ENCODE measurements around the gene ARL11.

Gene ARL11

GRCh38 chr13:49655906-49656305 is 27.6 kb downstream of the ARL11 start:
- no peaks in the 10 kb centered on the region for H3K27me3 ChIP-seq
- no peak overlapping the region for H3K9ac ChIP-seq
- no peak for TF ChIP-seq Cebpa-rat (IDR thresholded peaks at IDR 0.05)
- H3K9me3 ChIP-seq, result no peaks in the 10 kb centered on the region
- peaks cover 26% of the 10 kb centered on the region for H3K4me1 ChIP-seq
- H3K27ac ChIP-seq, result no peak overlapping the region
- H3K4me2 ChIP-seq, result no peak overlapping the region
- H3K4me3 ChIP-seq, result no peak overlapping the region
- H3K36me3 ChIP-seq, result peaks cover 57% of the 10 kb centered on the region
- no peaks in the 10 kb centered on the region for H4K20me1 ChIP-seq

- H3K9me3 ChIP-seq, result no peaks in the 10 kb centered on the region
- peaks cover 19% of the 10 kb centered on the region for H3K4me1 ChIP-seq
- H4K20me1 ChIP-seq, result 0 out of 2 replicates have a peak, but pooled peaks cover 7% of the 10 kb centered on the region
- peaks cover 70% of the 10 kb centered on the region for H3K36me3 ChIP-seq
- H3K27me3 ChIP-seq, result no peaks in the 10 kb centered on the region
- no peak for TF ChIP-seq Cebpa-rat (IDR thresholded peaks at IDR 0.05)
- H3K27ac ChIP-seq, result no peak overlapping the region
- H3K4me3 ChIP-seq, result no peak overlapping the region
- H3K9ac ChIP-seq, result no peak overlapping the region
- no peak overlapping the region for H3K4me2 ChIP-seq
Measured at GRCh38 chr13:49657241-49657641, 28.9 kb downstream of the ARL11 start.

- Histone ChIP-seq H3K4me1 (no peaks in the 10 kb centered on the region), H3K4me2 (no peak overlapping the region), H3K9ac (no peak overlapping the region), H3K9me3 (no peaks in the 10 kb centered on the region), H3K36me3 (peaks cover 95% of the 10 kb centered on the region), H4K20me1 (peaks cover 23% of the 10 kb centered on the region; the same call in 1 of the 2 replicates), H3K27ac (no peak overlapping the region), H3K4me3 (no peak overlapping the region), H3K27me3 (no peaks in the 10 kb centered on the region)
- no peak for TF ChIP-seq Cebpa-rat (IDR thresholded peaks at IDR 0.05)
Measured at GRCh38 chr13:49664606-49665005, 36.3 kb downstream of the ARL11 start.

- 0 out of 2 replicates have a peak, but pooled peaks cover 8% of the 10 kb centered on the region for H3K4me1 ChIP-seq
- H3K36me3 ChIP-seq, result peaks cover 67% of the 10 kb centered on the region
- no peak overlapping the region for H3K4me3 ChIP-seq
- no peaks in the 10 kb centered on the region for H3K27me3 ChIP-seq
- no peak overlapping the region for H3K27ac ChIP-seq
- H3K9me3 ChIP-seq, result no peaks in the 10 kb centered on the region
- peaks cover 48% of the 10 kb centered on the region for H4K20me1 ChIP-seq
- TF ChIP-seq Cebpa-rat (IDR thresholded peaks at IDR 0.05), result no peak
- H3K9ac ChIP-seq, result no peak overlapping the region
- H3K4me2 ChIP-seq, result no peak overlapping the region
Measured at GRCh38 chr13:49667773-49668172, 39.5 kb downstream of the ARL11 start.

- TF ChIP-seq Cebpa-rat (IDR thresholded peaks at IDR 0.05), result no peak
- Histone ChIP-seq H3K27ac (no peak overlapping the region), H3K9ac (no peak overlapping the region), H3K4me2 (no peak overlapping the region), H3K4me1 (0 out of 2 replicates have a peak, but pooled peaks cover 8% of the 10 kb centered on the region), H3K4me3 (no peak overlapping the region), H3K27me3 (no peaks in the 10 kb centered on the region), H3K36me3 (peaks cover 62% of the 10 kb centered on the region), H3K9me3 (0 out of 2 replicates have a peak, but pooled peaks cover 3% of the 10 kb centered on the region), H4K20me1 (peaks cover 60% of the 10 kb centered on the region)
Measured at GRCh38 chr13:49669735-49670309, 41.5 kb downstream of the ARL11 start.

GRCh38 chr13:49670828-49671227 is 42.5 kb downstream of the ARL11 start:
- 0 out of 2 replicates have a peak, but pooled peaks cover 4% of the 10 kb centered on the region for H3K9me3 ChIP-seq
- no peaks in the 10 kb centered on the region for H3K27me3 ChIP-seq
- peaks cover 62% of the 10 kb centered on the region for H3K36me3 ChIP-seq
- no peak overlapping the region for H3K4me3 ChIP-seq
- H3K9ac ChIP-seq, result no peak overlapping the region
- no peak overlapping the region for H3K27ac ChIP-seq
- 0 out of 2 replicates have a peak, but pooled peaks cover 8% of the 10 kb centered on the region for H3K4me1 ChIP-seq
- H4K20me1 ChIP-seq, result peaks cover 69% of the 10 kb centered on the region
- H3K4me2 ChIP-seq, result no peak overlapping the region
- no peak for TF ChIP-seq Cebpa-rat (IDR thresholded peaks at IDR 0.05)

GRCh38 chr13:49676581-49677298 is 48.4 kb downstream of the ARL11 start:
- no peak overlapping the region for H3K9ac ChIP-seq
- peaks cover 76% of the 10 kb centered on the region for H3K36me3 ChIP-seq
- peaks cover 91% of the 10 kb centered on the region for H4K20me1 ChIP-seq
- TF ChIP-seq Cebpa-rat (IDR thresholded peaks at IDR 0.05), result no peak
- H3K27ac ChIP-seq, result no peak overlapping the region
- H3K4me3 ChIP-seq, result no peak overlapping the region
- H3K4me2 ChIP-seq, result no peak overlapping the region
- H3K4me1 ChIP-seq, result peaks cover 14% of the 10 kb centered on the region
- H3K27me3 ChIP-seq, result no peaks in the 10 kb centered on the region
- H3K9me3 ChIP-seq, result peaks cover 19% of the 10 kb centered on the region

- Histone ChIP-seq H3K27me3 (no peaks in the 10 kb centered on the region), H3K27ac (no peak overlapping the region), H4K20me1 (peaks cover 91% of the 10 kb centered on the region), H3K9me3 (peaks cover 19% of the 10 kb centered on the region), H3K9ac (no peak overlapping the region), H3K36me3 (peaks cover 77% of the 10 kb centered on the region), H3K4me3 (no peak overlapping the region), H3K4me1 (peaks cover 17% of the 10 kb centered on the region), H3K4me2 (no peak overlapping the region)
- no peak for TF ChIP-seq Cebpa-rat (IDR thresholded peaks at IDR 0.05)
Measured at GRCh38 chr13:49678191-49678914, 50.0 kb downstream of the ARL11 start.

GRCh38 chr13:49679246-49679645 is 50.9 kb downstream of the ARL11 start:
- Histone ChIP-seq H3K4me1 (peaks cover 17% of the 10 kb centered on the region), H3K27me3 (no peaks in the 10 kb centered on the region), H3K4me3 (no peak overlapping the region), H3K36me3 (peaks cover 75% of the 10 kb centered on the region), H3K27ac (no peak overlapping the region), H4K20me1 (peaks cover 97% of the 10 kb centered on the region), H3K9me3 (peaks cover 19% of the 10 kb centered on the region), H3K4me2 (no peak overlapping the region), H3K9ac (no peak overlapping the region)
- no peak for TF ChIP-seq Cebpa-rat (IDR thresholded peaks at IDR 0.05)

All from BLaER1 (cell line).